ENCODE results near the gene BRD7.

Gene BRD7

GRCh38 chr16:50407351-50407750 lies 38.6 kb upstream of the BRD7 start:
- H3K36me3 ChIP-seq (replicated peaks), result no peaks in the 10 kb centered on the region
- DNase-seq, result no peak
- in situ Hi-C loops (cut with HindIII; ENCODE audit: low pct_ligation_motif_present, low sequenced_read_pairs), result no loop called here
- TF ChIP-seq CTCF (IDR thresholded peaks at IDR 0.05; ENCODE audit: low read depth, low read length, missing control alignments), result no peak
- H3K4me3 ChIP-seq (ENCODE audit: low read depth, low read length), result no peak overlapping the region
- H3K27me3 ChIP-seq (replicated peaks), result no peaks in the 10 kb centered on the region
- no peak overlapping the region for H3K27ac ChIP-seq

DNA sequence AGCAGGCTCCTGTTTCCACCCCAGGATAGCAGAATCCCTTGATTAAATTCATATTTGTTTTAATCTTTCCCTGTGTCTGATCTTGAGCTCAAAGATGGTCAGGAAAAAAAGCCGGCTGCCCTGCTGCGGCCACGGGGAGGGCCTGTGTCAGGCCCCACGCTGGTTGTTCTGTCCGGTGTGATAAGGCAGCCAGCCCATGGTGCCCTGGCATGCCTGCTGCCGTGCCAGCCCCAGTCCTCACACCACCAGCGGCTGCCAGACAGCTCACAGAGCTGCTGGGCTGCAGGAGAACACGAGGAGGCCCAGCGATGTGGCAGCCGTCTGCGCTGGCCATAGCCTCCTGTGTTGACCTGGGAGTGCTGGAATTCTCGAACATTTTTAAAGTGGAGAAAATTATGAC lies 34.7 kb upstream of the BRD7 start:
- Histone ChIP-seq H3K27me3 (replicated peaks) (no peaks in the 10 kb centered on the region), H3K27ac (no peak overlapping the region), H3K4me3 (ENCODE audit: low read depth, low read length) (no peak overlapping the region), H3K36me3 (replicated peaks) (no peaks in the 10 kb centered on the region)
- in situ Hi-C loops (cut with HindIII; ENCODE audit: low pct_ligation_motif_present, low sequenced_read_pairs), result no loop called here
- no peak for DNase-seq
- no peak for TF ChIP-seq CTCF (IDR thresholded peaks at IDR 0.05; ENCODE audit: low read depth, low read length, missing control alignments)

DNA sequence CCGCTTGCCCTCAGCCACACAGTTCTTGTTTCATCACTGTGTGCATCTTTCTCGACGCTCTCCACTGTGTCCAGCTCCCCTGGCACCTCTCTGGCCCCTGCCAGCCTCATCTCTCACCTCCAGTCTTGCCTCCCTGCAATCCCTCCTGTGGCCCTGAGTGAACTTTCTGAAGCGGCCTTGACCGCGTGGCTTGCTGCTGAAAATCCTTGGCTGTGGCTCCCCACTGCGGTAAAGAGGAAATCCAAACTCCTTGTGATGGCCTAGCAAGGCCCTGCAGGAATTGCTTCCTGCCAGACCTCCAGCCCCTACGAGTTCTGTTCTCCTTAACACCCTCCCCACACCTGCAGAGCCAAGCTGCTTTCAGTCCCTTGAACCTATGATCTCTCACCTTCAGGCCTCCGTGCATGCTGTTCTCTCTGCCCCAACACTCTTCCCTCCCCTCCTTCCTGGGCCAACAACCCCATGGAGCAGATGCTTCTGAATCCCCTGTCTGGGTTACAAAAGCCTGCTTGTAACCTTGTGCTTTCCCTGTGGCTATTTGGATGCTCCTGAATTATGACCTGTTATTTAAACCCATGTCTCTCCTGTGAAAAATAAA lies 33.6 kb upstream of the BRD7 start:
- no peaks in the 10 kb centered on the region for H3K36me3 ChIP-seq (replicated peaks)
- TF ChIP-seq CTCF (IDR thresholded peaks at IDR 0.05; ENCODE audit: low read depth, low read length, missing control alignments), result no peak

DNA sequence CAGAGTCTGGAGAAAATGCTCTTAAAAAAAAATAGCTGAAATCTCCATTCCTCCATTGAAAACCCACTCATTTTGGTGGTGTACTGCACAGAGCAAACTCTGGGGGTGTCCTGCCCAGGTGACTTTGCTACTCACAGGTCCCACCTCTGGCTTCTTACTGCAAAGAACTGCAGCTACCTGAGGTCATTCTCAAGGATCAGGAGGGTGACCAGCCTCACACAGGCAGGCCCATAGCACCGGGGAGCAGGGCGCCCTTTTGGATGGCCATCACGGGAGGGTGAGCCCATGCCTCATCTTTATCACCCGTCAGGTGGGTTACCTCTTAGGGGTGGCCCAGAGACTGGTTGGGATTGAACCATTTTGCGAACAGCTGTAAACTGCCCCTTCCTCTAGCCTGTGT lies 32.6 kb upstream of the BRD7 start:
- Histone ChIP-seq H3K4me3 (ENCODE audit: low read depth, low read length) (no peak overlapping the region), H3K27me3 (replicated peaks) (no peaks in the 10 kb centered on the region), H3K36me3 (replicated peaks) (no peaks in the 10 kb centered on the region), H3K27ac (no peak overlapping the region)
- no peak for TF ChIP-seq CTCF (IDR thresholded peaks at IDR 0.05; ENCODE audit: low read depth, low read length, missing control alignments)
- no peak for DNase-seq
- in situ Hi-C loops (cut with HindIII; ENCODE audit: low pct_ligation_motif_present, low sequenced_read_pairs), result no loop called here

More for the DNA sequence above, 33.6 kb upstream of the BRD7 start:
- in situ Hi-C loops (cut with HindIII; ENCODE audit: low pct_ligation_motif_present, low sequenced_read_pairs), result no loop called here
- DNase-seq, result no peak
- Histone ChIP-seq H3K4me3 (ENCODE audit: low read depth, low read length) (no peak overlapping the region), H3K27me3 (replicated peaks) (no peaks in the 10 kb centered on the region), H3K27ac (no peak overlapping the region)

GRCh38 chr16:50400967-50401348 lies 32.2 kb upstream of the BRD7 start:
- H3K27me3 ChIP-seq (replicated peaks), result no peaks in the 10 kb centered on the region
- in situ Hi-C loops (cut with HindIII; ENCODE audit: low pct_ligation_motif_present, low sequenced_read_pairs), result no loop called here
- no peak for DNase-seq
- H3K27ac ChIP-seq, result no peak overlapping the region
- no peak for TF ChIP-seq CTCF (IDR thresholded peaks at IDR 0.05; ENCODE audit: low read depth, low read length, missing control alignments)
- no peaks in the 10 kb centered on the region for H3K36me3 ChIP-seq (replicated peaks)
- H3K4me3 ChIP-seq (ENCODE audit: low read depth, low read length), result no peak overlapping the region

DNA sequence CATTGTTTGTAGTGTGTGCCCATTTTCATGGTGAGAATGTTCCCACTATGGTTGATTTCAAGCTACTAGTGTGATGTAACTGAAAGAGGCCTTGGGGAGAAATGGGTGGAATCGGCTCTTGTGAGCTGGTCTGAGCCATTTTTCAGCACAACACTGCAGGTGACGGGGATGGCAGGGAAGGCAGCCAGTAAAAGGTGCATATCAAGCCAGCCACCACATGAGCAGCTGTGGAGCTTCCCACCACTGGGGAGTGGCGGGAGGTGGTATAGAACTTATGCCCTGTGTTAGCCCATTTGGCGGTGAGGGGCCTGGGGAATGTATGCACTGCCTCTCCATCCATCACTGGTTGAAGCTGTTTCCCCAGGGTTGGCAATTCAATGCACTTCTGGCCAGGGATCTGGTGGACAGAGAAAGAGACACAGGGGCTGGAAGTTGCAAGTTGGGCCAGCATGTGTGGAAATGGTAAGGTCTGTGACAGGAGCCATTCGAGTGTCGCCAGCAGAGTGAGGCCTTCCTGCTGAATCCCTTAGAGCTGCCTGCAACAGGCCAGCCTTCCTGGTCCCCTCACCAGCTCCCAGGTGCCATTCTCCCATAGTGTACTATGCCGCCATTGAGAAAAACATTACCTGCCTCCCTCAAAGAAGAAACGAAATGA lies 31.7 kb upstream of the BRD7 start:
- H3K27ac ChIP-seq, result no peak overlapping the region
- in situ Hi-C loops (cut with HindIII; ENCODE audit: low pct_ligation_motif_present, low sequenced_read_pairs), result no loop called here
- no peak for DNase-seq
- H3K36me3 ChIP-seq (replicated peaks), result no peaks in the 10 kb centered on the region
- H3K27me3 ChIP-seq (replicated peaks), result no peaks in the 10 kb centered on the region
- no peak for TF ChIP-seq CTCF (IDR thresholded peaks at IDR 0.05; ENCODE audit: low read depth, low read length, missing control alignments)
- no peak overlapping the region for H3K4me3 ChIP-seq (ENCODE audit: low read depth, low read length)

All from brain microvascular endothelial cell (primary cell).